ENCODE results near the gene HSPA12A.

DNA sequence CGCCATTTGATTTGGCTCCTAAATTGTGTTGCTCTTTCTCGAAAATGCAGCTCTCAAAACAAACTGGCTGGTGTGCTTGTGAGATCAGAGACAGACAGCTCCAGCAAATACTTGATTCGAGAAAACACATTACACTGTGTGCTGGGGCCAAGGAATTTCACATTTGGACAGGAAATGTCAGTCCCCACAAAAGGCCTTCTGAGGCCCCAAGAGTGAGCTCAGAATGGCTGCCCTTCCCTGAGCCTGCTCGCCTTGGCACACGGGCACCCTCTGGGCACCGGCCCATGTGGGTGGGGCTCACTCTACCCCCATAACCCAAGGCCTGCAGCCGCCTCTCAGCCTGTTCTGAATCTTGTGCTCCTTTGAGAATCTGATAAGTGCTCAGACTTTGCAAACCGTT lies 13.9 kb upstream of the HSPA12A start:
- TF ChIP-seq, protein P1, sequence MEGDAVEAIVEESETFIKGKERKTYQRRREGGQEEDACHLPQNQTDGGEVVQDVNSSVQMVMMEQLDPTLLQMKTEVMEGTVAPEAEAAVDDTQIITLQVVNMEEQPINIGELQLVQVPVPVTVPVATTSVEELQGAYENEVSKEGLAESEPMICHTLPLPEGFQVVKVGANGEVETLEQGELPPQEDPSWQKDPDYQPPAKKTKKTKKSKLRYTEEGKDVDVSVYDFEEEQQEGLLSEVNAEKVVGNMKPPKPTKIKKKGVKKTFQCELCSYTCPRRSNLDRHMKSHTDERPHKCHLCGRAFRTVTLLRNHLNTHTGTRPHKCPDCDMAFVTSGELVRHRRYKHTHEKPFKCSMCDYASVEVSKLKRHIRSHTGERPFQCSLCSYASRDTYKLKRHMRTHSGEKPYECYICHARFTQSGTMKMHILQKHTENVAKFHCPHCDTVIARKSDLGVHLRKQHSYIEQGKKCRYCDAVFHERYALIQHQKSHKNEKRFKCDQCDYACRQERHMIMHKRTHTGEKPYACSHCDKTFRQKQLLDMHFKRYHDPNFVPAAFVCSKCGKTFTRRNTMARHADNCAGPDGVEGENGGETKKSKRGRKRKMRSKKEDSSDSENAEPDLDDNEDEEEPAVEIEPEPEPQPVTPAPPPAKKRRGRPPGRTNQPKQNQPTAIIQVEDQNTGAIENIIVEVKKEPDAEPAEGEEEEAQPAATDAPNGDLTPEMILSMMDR (conservative IDR thresholded peaks at IDR 0.05 in 1 of 2, IDR thresholded peaks at IDR 0.05 in 1 of 2; ENCODE audit: low read depth in 1 of 2, low read length in 2 of 2) = no peak
- no peak for TF ChIP-seq EZH2 (IDR thresholded peaks at IDR 0.05; ENCODE audit: low read length, missing control alignments)

Measured in fibroblast of lung (primary cell).